ENCODE results near the gene MRPL17.
"Not testable (repeated sequence)": the region's sequence is repeated elsewhere in the genome, so short reads cannot be mapped to it uniquely, and the experiment has no call there.

Gene MRPL17

GRCh38 chr11:6684068-6684467 is 928 bp upstream of the MRPL17 start:
- DNase-seq (ENCODE audit: low read depth in 1 of 2, low spot score in 1 of 2): not testable (repeated sequence)

- DNase-seq (ENCODE audit: low read depth in 1 of 2, low spot score in 1 of 2): no peak
Measured at GRCh38 chr11:6682591-6682935, 577 bp downstream of the MRPL17 start.

DNA sequence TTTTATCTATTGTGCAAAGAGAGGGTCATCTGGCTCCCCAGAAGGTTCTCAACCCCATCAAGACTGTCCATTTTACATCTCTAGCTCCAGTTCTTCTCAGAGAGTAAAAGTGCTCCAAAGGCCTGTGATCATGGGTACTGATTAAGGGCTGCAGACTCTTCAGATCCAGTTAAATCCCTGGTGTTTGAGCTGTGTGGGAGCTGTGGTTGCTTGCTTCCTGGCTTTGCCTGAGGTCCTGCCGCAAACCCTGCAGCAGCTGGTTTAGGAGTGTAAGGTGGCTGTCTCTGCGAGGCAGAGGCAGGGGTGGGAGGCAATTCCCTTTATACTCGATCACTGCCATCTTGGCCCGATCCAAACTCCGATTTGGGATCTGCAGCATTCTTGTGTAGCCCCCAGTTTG is 1.2 kb downstream of the MRPL17 start:
- no peak for DNase-seq (ENCODE audit: low read depth in 1 of 2, low spot score in 1 of 2)

DNA sequence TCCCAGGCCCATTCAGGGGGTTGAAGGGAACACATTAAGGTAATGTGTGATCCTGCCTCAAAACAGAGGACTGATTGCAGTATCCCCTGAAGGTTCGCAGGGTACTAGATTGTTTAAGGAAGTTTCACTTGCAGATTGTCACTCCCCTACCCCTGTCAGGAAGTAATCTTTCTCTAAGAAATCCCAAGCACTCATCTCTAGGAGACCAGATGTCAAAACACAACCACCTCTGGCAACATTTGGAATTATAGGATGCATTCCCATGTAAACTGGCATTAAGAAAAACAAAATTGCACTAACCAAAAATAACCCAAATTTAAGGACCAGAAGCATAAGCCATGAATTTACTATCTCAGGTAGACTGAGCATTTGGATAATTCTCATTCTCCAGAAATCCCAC is 1.6 kb downstream of the MRPL17 start:
- no peak for DNase-seq (ENCODE audit: low read depth in 1 of 2, low spot score in 1 of 2)

- no peak for DNase-seq (ENCODE audit: low read depth in 1 of 2, low spot score in 1 of 2)
Measured at GRCh38 chr11:6677018-6677417, 6.1 kb downstream of the MRPL17 start.

DNA sequence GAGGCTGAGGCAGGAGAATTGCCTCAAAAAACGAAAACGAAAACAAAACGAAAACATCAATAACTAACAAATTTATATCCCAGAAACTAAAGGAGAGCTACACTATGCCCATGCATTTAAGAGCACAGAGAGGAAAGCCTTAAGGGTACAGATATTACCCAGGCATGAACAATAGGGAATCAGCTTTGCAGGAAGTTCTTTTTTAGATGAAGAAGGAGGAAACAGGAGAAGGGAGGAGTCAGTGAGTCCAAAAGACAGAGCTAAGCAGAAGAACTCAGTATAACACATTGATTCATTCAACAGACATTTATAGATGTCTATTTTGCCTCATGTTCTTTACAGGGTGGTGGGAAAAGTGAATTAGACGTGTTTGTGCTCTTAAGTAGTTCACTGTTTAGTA is 8.3 kb downstream of the MRPL17 start:
- DNase-seq (ENCODE audit: low read depth in 1 of 2, low spot score in 1 of 2): no peak

DNA sequence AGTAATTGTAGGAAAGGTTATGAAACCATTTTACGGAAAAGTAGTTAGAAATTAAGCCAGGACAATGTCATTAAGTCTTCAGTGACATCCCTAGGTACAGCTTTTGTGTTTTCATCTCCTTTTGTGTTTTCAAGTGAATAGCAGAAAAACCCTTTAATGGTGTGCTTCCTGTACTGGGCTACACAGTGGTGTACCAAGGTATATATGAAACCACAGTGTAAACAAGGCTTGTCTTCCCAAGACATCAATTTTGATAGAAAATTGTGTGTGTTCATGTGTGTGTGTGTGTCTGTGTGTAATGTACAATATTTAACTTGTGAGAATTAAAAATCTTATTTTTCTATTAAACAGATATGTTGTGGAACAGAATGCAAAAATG is 8.9 kb downstream of the MRPL17 start:
- DNase-seq (ENCODE audit: low read depth in 1 of 2, low spot score in 1 of 2): no peak

DNA sequence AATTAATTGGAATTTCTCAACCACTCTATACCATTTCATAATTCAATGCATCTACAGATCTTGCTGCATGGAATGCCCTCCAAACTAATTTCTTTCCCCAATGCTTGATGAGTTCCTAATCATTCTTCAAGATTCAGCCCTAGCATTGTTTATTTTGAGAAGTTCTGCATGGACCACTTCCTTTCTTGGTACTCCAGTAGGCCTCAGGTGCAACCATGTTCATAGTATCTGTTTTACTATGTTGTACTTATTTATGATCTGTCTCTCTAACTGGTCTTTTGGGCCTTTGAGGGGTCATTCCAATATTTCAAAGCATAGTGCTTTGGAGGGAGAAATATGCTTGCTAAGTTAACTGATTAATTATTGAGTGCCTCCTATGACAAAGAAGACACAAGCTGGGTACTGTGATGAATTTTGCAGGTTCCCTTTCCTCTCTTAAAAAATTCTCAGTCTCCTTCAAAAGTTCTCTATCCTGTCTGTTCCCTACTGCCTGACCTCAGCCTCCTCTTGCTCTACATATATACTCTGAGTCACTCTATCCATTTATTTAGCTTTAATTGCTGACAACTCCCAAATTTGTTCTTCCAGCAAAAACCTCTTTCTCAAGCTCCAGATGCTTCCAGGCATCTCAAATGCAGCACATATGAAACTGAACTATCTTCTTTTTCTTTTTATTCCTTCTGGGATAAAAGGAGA is 9.5 kb downstream of the MRPL17 start:
- DNase-seq (ENCODE audit: low read depth in 1 of 2, low spot score in 1 of 2): no peak

DNA sequence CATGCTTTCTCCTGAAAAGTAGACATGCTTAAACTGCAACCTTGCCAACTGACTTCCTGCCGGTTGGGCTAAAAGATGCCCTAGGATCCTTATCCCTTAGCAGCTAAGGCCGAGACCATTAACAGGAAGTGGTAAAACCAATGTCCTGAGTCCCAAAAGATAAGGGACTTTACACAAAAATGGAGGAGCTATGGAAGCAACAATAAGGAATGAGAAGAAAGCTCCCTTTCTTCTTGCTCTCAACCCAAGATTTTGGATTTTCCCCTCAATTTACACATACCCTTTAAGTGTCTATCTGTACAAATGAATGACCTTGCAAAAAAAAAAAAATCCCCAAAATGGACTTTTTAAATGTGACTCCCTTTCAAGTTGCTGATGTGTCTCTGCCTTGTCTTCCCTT is 11.1 kb downstream of the MRPL17 start:
- no peak for DNase-seq (ENCODE audit: low read depth in 1 of 2, low spot score in 1 of 2)

DNA sequence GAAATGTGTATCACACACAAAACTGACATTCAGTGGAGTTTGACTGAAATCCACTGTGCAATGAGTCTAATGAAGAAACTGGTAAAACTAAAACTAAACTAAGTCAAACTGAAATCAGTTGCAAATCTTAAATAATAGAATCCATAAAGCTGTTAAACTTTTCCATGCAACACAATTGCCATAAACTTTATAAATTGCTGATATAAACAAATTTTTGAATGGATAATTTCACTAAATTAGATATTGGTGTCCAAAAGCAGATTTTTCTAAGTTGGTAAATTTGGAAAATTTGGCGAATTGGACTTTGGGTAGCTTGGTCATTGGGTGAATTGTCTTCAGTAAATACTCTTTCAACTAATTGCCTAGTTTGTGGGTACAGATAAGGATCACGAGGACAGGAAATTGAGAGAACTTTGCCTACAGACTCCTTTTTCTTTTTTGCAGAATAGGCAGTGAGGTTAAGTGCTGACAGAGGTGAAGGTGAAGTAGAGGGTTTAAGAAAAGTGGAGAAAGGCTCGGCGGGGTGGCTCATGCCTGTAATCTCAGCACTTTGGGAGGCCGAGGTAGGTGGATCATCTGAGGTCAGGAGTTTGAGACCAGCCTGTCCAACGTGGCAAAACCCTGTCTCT is 12.8 kb downstream of the MRPL17 start:
- no peak for DNase-seq (ENCODE audit: low read depth in 1 of 2, low spot score in 1 of 2)

DNA sequence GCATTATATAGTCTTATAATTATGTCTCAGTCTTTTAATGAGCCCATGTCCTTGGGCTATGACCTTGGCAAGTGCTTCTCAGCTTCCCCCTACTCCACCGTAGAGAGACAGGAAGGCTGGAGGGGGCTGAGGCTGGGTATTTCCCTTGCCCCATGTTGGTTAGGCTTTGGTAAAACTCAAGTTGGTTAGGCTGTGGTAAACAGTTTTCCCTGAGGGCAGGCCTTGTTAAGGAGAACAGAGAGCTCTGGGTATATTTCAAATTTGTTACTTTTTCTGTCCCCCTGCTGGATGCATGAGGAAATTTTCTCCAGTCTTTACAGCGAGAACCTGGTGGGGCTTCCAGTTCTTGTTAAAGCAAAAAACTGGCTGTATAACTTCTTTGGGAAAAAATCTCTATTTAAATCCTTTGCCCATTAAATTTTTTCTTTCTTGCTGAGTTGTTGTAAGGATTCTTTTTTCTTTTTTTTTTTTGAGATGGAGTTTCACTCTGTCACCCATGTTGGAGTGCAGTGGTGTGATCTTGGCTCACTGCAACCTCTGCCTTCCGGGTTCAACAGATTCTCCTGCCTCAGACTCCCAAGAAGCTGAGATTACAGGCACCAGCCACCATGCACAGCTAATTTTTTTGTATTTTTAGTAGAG is 15.3 kb downstream of the MRPL17 start:
- no peak for DNase-seq (ENCODE audit: low read depth in 1 of 2, low spot score in 1 of 2)

DNA sequence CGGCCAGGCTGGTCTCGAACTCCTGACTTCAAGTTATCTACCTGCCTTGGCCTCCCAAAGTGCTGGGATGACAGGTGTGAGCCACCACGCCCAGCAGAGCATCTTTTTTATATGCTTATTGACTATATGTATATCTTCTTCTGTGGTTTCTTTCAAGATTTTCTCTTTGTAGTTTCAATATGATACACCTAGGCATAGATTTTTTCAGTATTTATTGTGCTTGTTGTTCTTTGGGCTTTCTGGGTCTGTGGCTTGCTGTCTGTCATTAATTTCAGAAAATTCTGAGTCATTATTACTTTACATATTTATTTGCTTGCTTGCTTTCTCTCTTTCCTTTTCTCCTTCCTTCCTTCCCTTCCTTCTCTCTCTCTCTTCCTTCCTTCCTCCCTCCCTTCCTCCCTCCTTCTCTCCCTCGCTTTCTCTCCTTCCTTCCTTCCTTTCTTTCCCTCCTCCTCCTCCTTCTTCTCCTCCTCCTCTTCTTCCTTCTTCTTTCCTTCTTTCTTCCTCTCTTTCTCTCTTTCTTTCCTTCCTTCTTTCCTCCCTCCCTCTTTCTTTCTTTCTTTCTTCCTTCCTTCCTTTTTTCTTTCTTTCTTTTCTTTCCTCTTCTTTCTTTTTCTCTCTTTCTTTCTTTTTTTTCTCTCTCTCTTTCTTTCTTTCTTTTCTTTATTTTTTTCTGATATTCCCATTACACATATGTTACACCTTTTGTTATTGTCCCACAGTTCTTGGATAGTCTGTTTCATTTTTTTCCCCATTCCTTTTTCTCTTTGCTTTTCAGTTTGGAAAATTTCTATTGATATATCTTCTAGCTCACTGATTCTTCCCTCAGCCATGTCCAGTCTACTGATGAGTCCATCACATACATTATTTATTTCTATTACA is 16.6 kb downstream of the MRPL17 start:
- DNase-seq (ENCODE audit: low read depth in 1 of 2, low spot score in 1 of 2): no peak

GRCh38 chr11:6664551-6664950 is 18.6 kb downstream of the MRPL17 start:
- DNase-seq (ENCODE audit: low read depth in 1 of 2, low spot score in 1 of 2): no peak

- no peak for DNase-seq (ENCODE audit: low read depth in 1 of 2, low spot score in 1 of 2)
Measured at GRCh38 chr11:6663794-6664469, 19.2 kb downstream of the MRPL17 start.

- DNase-seq (ENCODE audit: low read depth in 1 of 2, low spot score in 1 of 2): no peak
Measured at GRCh38 chr11:6660712-6661111, 22.4 kb downstream of the MRPL17 start.

GRCh38 chr11:6658647-6659046 is 24.5 kb downstream of the MRPL17 start:
- DNase-seq (ENCODE audit: low read depth in 1 of 2, low spot score in 1 of 2): no peak

DNA sequence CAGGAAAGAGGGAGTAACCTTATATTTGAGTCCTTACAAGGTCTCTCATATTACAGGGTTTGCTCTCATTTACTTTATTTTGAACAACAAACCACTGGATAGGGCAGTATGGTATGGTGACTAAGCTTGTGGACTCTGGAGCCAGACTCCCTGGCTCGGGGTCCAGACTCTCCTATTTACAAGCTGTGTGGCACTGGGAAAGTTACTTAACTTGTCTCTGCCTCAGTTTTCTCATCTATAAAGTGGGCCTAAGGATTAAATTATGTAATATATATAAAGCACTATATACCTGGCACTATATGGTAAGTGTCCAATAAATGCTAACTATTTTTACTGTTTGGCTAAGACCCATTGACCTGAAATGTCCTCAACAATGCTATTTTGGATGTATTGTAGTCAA is 25.8 kb downstream of the MRPL17 start:
- DNase-seq (ENCODE audit: low read depth in 1 of 2, low spot score in 1 of 2): no peak

GRCh38 chr11:6656936-6657335 is 26.2 kb downstream of the MRPL17 start:
- no peak for DNase-seq (ENCODE audit: low read depth in 1 of 2, low spot score in 1 of 2)

DNA sequence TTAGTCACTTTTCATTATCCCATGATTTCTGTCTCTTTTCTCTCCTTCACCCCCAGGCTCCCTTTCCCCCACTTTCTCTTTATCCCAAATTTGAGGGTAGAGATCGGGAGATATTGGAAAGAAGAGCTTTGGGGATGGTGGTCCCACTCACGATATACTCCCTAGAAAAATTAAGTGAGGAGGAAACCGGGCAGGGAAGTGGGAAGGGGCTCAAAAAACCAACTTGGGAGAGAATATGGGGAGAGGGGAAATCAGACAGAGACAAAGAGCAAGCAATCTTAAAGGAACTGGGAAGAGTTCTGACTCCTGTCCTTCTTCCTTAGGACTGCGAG is 26.6 kb downstream of the MRPL17 start:
- no peak for DNase-seq (ENCODE audit: low read depth in 1 of 2, low spot score in 1 of 2)

GRCh38 chr11:6655790-6656583 is 27.2 kb downstream of the MRPL17 start, which contains the start of gene DCHS1:
DCHS1 (minus strand) TSS chr11:6655809; CDS start chr11:6641613, 14,196 bp downstream.
- DNase-seq (ENCODE audit: low read depth in 1 of 2, low spot score in 1 of 2): no peak
